GM12891 (cell line): ENCODE results near the gene RNASE4.

Source experiments
- DNase-seq: peaks from one replicate; pipeline ENCODE4 v3.0.0; 2011; ENCODE audit warnings: low spot score; ENCODE audit not compliant: insufficient read length
- FAIRE-seq: peaks from 2 replicates; lab custom pipeline; 2011; peaks lifted over from hg19 to GRCh38; lab: Jason Lieb, UNC
- PAX5 ChIP-seq: IDR thresholded peaks from 2 replicates; pipeline ENCODE4 v1.6.1; 2011; ENCODE audit warnings: low read length, moderate library complexity, mild to moderate bottlenecking; ENCODE audit not compliant: insufficient read depth, severe bottlenecking
- POLR2A ChIP-seq: IDR thresholded peaks from 2 replicates; pipeline ENCODE4 v1.6.1; 2011; ENCODE audit warnings: low read depth, low read length, control low read depth
- POLR2AphosphoS5 ChIP-seq: IDR thresholded peaks from 2 replicates; pipeline ENCODE4 v1.6.1; 2011; ENCODE audit warnings: low read depth, low read length, control low read depth
- POU2F2 ChIP-seq: IDR thresholded peaks from 2 replicates; pipeline ENCODE4 v1.6.1; 2011; ENCODE audit warnings: low read depth, mild to moderate bottlenecking, control low read depth, low read length, moderate library complexity
- SPI1 ChIP-seq: IDR thresholded peaks from 2 replicates; pipeline ENCODE4 v1.6.1; 2011; ENCODE audit warnings: low read depth, low read length, control low read depth
- TAF1 ChIP-seq: IDR thresholded peaks from 2 replicates; pipeline ENCODE4 v1.6.1; 2011; ENCODE audit warnings: low read depth, low read length, control low read depth

The RNASE4 gene

DNA sequence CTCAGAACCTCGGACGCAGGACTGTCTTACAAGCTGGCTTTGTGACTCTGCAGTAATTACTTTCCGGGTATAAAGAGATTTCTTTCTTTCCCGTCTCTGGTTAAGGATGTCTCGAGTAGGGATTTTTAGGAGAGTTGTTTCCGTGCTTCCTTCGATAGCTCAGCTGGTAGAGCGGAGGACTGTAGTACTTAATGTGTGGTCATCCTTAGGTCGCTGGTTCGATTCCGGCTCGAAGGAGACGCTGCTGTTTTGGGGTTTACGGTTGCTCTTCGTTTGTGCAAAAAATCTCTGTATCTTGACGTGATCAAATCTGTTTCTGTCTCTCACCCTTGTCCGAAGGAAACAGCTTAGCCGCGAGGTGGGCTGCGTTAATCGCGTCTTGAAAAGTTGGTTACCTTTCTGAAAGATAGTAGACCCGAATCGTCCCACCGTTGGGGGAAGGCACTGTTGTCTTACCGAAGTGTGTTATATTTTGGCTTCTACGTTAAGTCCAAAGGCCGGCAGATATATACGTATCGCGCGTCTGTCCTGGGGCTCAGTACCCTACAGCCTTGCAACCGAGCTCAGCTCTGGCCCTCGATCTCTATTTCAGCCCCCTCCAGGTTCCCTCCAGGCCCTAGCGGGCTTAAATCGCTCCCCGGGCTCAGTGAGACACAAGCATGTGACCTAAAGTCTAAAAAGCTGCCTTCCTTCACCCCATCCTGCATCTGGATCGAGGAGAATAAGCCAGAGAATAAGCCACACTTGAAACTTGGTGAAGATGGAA, 1.1 kb upstream of the RNASE4 start:
- DNase-seq (peak; percentile 35), FAIRE-seq (peak; percentile 77)
- TF ChIP-seq POLR2A (no peak), POLR2AphosphoS5 (no peak), TAF1 (no peak; the same call in 1 of the 2 replicates)

DNA sequence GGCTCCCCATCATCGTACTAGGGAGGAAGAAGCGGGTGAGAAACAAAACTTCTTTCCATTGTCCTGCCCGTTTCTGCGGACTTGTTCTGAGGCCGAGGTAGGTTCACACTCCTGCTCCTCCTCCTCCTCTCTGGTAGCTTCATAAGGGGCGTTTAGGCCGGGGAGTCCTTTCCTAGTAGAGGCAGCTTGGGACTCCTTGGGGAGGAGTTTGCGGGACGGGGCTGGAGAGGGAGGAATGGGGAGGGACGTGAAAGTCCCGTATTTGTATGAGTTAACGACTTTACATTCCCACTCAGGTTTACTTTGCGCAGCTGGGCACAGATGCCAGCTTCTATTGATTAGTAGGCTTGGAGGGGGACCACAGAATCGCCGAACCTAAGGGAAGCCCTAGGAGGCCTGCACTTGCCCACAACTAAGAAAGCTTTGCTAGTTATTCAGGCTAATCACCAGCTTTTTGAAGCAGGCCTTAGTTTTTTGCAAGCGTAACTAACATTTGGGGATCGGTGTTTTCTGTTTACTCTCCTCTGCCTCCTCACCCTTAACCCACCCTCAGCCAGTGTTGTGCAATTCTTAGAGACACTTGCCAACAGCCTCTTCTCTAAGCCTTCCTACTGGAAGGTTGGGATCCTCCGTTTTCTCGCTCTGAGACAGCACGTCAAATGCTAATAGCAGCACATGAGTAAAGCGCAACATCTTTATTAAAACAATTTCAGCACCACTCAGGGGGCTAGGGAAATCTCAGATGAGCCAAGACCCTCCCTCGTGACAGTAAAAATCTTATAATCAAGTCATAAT, 499 bp downstream of the RNASE4 start:
- FAIRE-seq (no peak), DNase-seq (no peak)
- TF ChIP-seq TAF1 (no peak), SPI1 (no peak), POU2F2 (no peak), PAX5 (no peak), POLR2A (no peak), POLR2AphosphoS5 (no peak)

GRCh38 chr14:20686386-20687143, 2.2 kb downstream of the RNASE4 start:
- DNase-seq (no peak), FAIRE-seq (no peak)
- no peak for TF ChIP-seq POU2F2
- no peak for TF ChIP-seq POLR2AphosphoS5
- TF ChIP-seq PAX5: no peak
- TF ChIP-seq SPI1: no peak
- TF ChIP-seq TAF1: no peak
- TF ChIP-seq POLR2A: no peak

- DNase-seq: no peak
- TF ChIP-seq POLR2A (no peak), SPI1 (no peak), PAX5 (no peak), POLR2AphosphoS5 (no peak), POU2F2 (no peak), TAF1 (no peak)
- no peak for FAIRE-seq
These were observed 3.2 kb downstream of the RNASE4 start for GRCh38 chr14:20687362-20688166.

DNA sequence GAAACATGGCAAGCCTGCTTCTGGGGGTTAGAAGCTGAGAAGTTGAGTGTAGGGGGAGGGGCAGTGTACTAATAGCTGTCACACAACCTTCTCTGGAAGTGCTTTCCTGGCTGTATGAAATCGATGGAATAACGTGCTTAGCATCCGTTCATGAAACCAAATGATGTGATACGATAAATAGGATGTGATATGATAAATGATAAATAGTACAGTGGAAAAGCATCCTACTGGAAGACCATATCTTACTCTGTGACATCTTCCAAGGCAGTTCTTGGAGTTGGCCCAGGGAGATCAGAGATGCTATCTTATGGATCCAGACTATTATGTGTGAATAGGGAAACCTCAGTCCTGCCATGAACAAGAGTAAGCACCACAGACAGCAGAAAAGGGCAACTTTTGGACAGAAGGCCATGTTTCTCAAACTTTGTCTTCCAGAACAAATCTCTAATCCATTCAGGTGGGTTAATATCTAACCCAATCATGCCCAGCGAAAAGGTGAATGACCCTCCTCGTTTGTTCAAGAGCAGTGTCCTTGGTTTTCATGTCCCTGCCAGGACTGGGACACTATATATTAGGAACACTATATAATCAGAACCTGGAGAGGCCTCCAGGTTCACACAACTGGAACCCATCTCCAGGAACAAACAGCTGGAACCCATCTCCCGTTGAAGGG, 3.9 kb downstream of the RNASE4 start, which contains the start of gene ANG:
Gene ANG (plus strand): TSS at position 598 of the 673 bp plus-strand sequence. CDS start 4,801 bp downstream, outside the sequence.
- TF ChIP-seq SPI1 (no peak), POU2F2 (no peak), POLR2AphosphoS5 (no peak), TAF1 (no peak), POLR2A (no peak)
- FAIRE-seq (no peak), DNase-seq (no peak)

GRCh38 chr14:20690848-20691640, 6.7 kb downstream of the RNASE4 start:
- DNase-seq: peak; percentile 36
- TF ChIP-seq SPI1: peak; percentile 20; the same call in 1 of the 2 replicates
- no peak for TF ChIP-seq POLR2AphosphoS5
- FAIRE-seq: peak; percentile 94

GRCh38 chr14:20692116-20692751, 7.9 kb downstream of the RNASE4 start:
- FAIRE-seq: no peak
- TF ChIP-seq SPI1 (no peak), POU2F2 (no peak), POLR2AphosphoS5 (no peak), POLR2A (no peak)
- no peak for DNase-seq

- TF ChIP-seq POLR2AphosphoS5 (no peak), SPI1 (no peak), POLR2A (no peak), POU2F2 (no peak), TAF1 (no peak), PAX5 (no peak)
- DNase-seq: no peak
- FAIRE-seq: no peak
These were observed 12.4 kb downstream of the RNASE4 start for GRCh38 chr14:20696764-20697163.
